Epidermal melanocyte (primary cell): Measurements from ENCODE around the gene LSP1.
"Not testable (repeated sequence)": the region's sequence is repeated elsewhere in the genome, so short reads cannot be mapped to it uniquely, and the experiment has no call there.

Experiments
- DNase-seq: peaks from one replicate; pipeline ENCODE4 v3.0.0; 2011; ENCODE audit warnings: low spot score; ENCODE audit not compliant: insufficient read length

LSP1 gene

GRCh38 chr11:1938343-1939005 lies 85.6 kb downstream of the LSP1 start:
- no peak for DNase-seq

- DNase-seq: no peak
Observed at GRCh38 chr11:1939006-1939625, 86.2 kb downstream of the LSP1 start.

- not testable (repeated sequence) for DNase-seq
Observed at GRCh38 chr11:1939788-1940187, 86.9 kb downstream of the LSP1 start.
